DMS153 treated with DMSO at 0.1 percent for 48 hours (cell line): ENCODE results near the gene KCNJ9.

ENCODE experiments used
- DNase-seq: peaks from one replicate; lab custom pipeline; 2025; ENCODE audit not compliant: unreplicated experiment; lab: John Stamatoyannopoulos, UW

The KCNJ9 gene

GRCh38 chr1:160087118-160087662, 5.9 kb downstream of the KCNJ9 start:
- no peak for DNase-seq

GRCh38 chr1:160089883-160090282, 8.5 kb downstream of the KCNJ9 start:
- no peak for DNase-seq

GRCh38 chr1:160090760-160091159, 9.4 kb downstream of the KCNJ9 start:
- DNase-seq = no peak

GRCh38 chr1:160091666-160092223, 10.4 kb downstream of the KCNJ9 start:
- no peak for DNase-seq

GRCh38 chr1:160092366-160093068, 11.2 kb downstream of the KCNJ9 start:
- DNase-seq = no peak

GRCh38 chr1:160093069-160093395, 11.7 kb downstream of the KCNJ9 start:
- DNase-seq = no peak

- DNase-seq = no peak
Measured at GRCh38 chr1:160093624-160094290, 12.4 kb downstream of the KCNJ9 start.

- no peak for DNase-seq
Measured at GRCh38 chr1:160094291-160094625, 12.9 kb downstream of the KCNJ9 start.

- DNase-seq = no peak
Measured at GRCh38 chr1:160094806-160095205, 13.5 kb downstream of the KCNJ9 start.

GRCh38 chr1:160095382-160096105, 14.2 kb downstream of the KCNJ9 start:
- no peak for DNase-seq

GRCh38 chr1:160096274-160097116, 15.2 kb downstream of the KCNJ9 start:
- no peak for DNase-seq

GRCh38 chr1:160097151-160097910, 16.0 kb downstream of the KCNJ9 start:
- DNase-seq = no peak

- DNase-seq = peak; percentile 95
Measured at GRCh38 chr1:160097911-160098851, 16.8 kb downstream of the KCNJ9 start, which contains the start of gene IGSF8. TSS of gene IGSF8 (minus strand) at chr1:160098619. CDS start at chr1:160098472, 147 bp downstream.

- DNase-seq = peak; percentile 95
Measured at GRCh38 chr1:160098852-160099561, 17.7 kb downstream of the KCNJ9 start.

GRCh38 chr1:160099716-160100375, 18.5 kb downstream of the KCNJ9 start:
- DNase-seq = no peak

- DNase-seq = peak; percentile 83
Measured at GRCh38 chr1:160101037-160101716, 19.8 kb downstream of the KCNJ9 start.
